ENCODE results near the gene RAB31. TPM values are rescaled to one million over a fixed set of nuclear protein-coding genes. Genes with fewer than 3 reads are reported as not detected.

RAB31 gene
- total and polyA plus RNA-seq, 2 experiments from 2014 or later, result 26.0 to 81.8 TPM

DNA sequence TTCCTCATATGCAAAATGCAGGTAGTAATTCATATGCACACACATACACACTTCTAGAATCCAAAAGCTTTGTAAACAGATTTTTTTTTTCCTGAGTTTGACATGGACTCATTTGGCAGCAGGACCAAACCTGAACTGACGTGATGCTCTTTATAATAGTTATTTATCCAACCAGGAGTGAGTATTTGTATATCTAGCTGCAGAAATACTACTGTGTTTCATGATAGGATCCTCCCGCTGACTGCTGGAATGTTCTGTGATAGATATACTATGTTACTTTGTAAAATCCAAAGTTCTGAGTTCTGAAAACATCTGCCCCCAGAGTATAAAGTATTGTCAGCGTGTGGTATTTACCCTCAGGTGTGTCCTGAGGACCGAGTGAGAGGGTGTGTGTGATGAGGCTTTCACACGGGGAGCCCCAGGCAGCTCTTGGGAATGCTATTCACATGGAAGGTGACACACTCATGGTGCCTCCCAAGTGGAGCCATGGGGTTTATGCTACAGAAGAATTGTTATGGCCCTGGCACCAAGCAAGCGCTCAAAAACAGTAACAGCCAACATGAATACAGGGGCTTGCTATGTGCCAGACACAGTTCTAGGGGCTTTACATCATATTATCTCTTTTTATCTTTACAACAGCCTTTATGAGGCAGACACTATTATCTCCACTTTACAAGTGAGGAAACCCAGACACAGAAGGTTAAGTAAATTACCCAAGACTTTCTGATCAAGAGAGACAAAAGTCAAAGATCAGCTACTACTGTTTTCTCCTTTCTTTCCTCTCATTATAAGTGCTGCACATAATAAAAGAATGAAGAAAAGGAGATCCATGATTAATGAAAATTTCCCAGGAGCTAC lies 161.0 kb downstream of the RAB31 start:
- H3K4me2 ChIP-seq, result peak overlapping the region; percentile 43
- no peaks in the 10 kb centered on the region for H3K9me2 ChIP-seq (replicated peaks; ENCODE audit: insufficient read depth)
- no peak overlapping the region for H3K4me3 ChIP-seq
- H3K36me3 ChIP-seq (replicated peaks; ENCODE audit: insufficient read depth, low read depth), result no peaks in the 10 kb centered on the region
- no peaks in the 10 kb centered on the region for H3K79me2 ChIP-seq
- no peaks in the 10 kb centered on the region for H4K20me1 ChIP-seq (ENCODE audit: insufficient read depth, poor library complexity, severe bottlenecking)
- DNase-seq (ENCODE audit: low spot score), result peak; percentile 49
- H3K4me1 ChIP-seq (ENCODE audit: insufficient read depth), result peaks cover 25% of the 10 kb centered on the region
- no peaks in the 10 kb centered on the region for H3K27me3 ChIP-seq
- WGBS (ENCODE audit: low lambda C conversion rate, missing lambda C conversion rate), result 13% methylated on average over 6 of the region's 6 CpGs
- TF ChIP-seq EZH2 (IDR thresholded peaks at IDR 0.05; ENCODE audit: borderline replicate concordance) (no peak), EZH2phosphoT487 (IDR thresholded peaks at IDR 0.05; ENCODE audit: low read depth, severe bottlenecking, unreplicated experiment) (peak; percentile 56)
- no peak overlapping the region for H2AFZ ChIP-seq
- no peaks in the 10 kb centered on the region for H3K9me3 ChIP-seq (ENCODE audit: low read depth)
- peak overlapping the region; percentile 75 for H3K27ac ChIP-seq

DNA sequence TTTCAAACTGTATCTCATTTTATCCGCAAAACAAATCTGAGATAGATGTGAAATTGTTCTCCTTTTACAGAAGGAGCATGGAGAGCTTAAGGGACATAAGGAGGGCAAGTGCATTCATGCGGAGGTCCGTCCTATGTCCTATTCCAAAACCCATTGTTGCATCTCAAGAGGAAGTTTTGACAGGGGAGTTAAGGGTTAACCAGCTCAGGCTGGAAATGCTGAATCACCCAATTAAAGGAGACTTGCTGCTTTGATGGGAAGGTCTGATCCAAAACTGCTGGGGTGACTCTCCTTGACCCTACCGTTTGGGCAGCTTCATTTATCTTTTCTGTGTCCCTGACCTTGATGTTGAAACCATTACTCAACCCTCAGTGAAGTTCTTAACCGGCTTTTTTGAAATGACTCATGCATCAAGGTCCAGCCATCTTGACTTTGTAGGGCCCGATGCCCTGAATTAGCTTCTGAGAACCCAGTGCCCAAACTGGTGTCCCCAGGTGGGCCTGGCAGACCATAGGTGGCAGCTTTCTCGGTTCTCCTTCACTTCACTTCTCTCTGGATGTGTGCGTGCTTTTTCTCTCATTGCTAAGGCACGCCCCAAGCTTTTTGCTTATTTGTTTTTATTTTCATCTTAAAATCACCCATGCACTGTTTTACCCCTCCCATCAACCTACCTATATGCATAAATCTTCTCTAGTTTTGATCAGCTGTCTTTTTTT lies 161.8 kb downstream of the RAB31 start:
- no peaks in the 10 kb centered on the region for H3K79me2 ChIP-seq
- peak overlapping the region; percentile 30 for H3K4me2 ChIP-seq
- peak overlapping the region; percentile 75 for H3K27ac ChIP-seq
- H3K4me3 ChIP-seq, result no peak overlapping the region
- H3K36me3 ChIP-seq (replicated peaks; ENCODE audit: insufficient read depth, low read depth), result no peaks in the 10 kb centered on the region
- no peaks in the 10 kb centered on the region for H3K9me2 ChIP-seq (replicated peaks; ENCODE audit: insufficient read depth)
- peaks cover 25% of the 10 kb centered on the region for H3K4me1 ChIP-seq (ENCODE audit: insufficient read depth)
- WGBS (ENCODE audit: low lambda C conversion rate, missing lambda C conversion rate), result 43% methylated on average over 9 of the region's 9 CpGs
- TF ChIP-seq, protein P1, sequence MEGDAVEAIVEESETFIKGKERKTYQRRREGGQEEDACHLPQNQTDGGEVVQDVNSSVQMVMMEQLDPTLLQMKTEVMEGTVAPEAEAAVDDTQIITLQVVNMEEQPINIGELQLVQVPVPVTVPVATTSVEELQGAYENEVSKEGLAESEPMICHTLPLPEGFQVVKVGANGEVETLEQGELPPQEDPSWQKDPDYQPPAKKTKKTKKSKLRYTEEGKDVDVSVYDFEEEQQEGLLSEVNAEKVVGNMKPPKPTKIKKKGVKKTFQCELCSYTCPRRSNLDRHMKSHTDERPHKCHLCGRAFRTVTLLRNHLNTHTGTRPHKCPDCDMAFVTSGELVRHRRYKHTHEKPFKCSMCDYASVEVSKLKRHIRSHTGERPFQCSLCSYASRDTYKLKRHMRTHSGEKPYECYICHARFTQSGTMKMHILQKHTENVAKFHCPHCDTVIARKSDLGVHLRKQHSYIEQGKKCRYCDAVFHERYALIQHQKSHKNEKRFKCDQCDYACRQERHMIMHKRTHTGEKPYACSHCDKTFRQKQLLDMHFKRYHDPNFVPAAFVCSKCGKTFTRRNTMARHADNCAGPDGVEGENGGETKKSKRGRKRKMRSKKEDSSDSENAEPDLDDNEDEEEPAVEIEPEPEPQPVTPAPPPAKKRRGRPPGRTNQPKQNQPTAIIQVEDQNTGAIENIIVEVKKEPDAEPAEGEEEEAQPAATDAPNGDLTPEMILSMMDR (IDR thresholded peaks at IDR 0.05; ENCODE audit: poor library complexity), result no peak
- TF ChIP-seq EZH2 (IDR thresholded peaks at IDR 0.05; ENCODE audit: borderline replicate concordance), result no peak
- no peak for TF ChIP-seq EZH2phosphoT487 (IDR thresholded peaks at IDR 0.05; ENCODE audit: low read depth, severe bottlenecking, unreplicated experiment)
- H4K20me1 ChIP-seq (ENCODE audit: insufficient read depth, poor library complexity, severe bottlenecking), result no peaks in the 10 kb centered on the region
- no peaks in the 10 kb centered on the region for H3K27me3 ChIP-seq
- H2AFZ ChIP-seq, result no peak overlapping the region
- no peaks in the 10 kb centered on the region for H3K9me3 ChIP-seq (ENCODE audit: low read depth)
- DNase-seq (ENCODE audit: low spot score), result peak; percentile 70

DNA sequence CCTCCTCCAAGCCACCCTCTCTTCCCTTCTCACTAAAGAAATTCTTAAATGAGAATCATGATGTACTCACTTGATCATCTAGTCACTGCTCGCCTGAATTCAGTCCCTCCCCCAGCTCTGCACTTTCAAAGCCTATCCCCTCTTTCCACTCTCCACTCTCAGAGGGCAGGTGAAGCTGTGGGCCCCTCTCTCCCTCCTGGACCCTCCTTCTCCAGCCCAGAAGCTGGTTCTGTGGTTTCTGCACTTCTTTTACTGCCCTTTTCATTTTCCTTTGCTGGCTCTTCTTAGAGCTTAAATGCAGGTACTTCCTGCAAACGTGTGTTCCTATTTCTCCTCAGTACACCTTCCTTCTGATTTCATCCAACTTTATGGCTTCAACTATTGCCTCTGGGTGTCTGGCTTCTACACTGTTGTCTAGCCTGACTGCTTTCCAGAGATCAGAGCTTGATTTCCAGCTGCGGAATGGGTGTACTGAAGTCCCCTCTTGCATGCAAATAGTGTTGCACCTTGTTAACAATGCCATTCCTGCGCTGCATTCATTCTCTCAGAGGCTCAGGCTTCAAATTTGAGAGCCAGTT lies 162.4 kb downstream of the RAB31 start:
- H3K4me2 ChIP-seq, result peak overlapping the region; percentile 30
- no peaks in the 10 kb centered on the region for H3K9me2 ChIP-seq (replicated peaks; ENCODE audit: insufficient read depth)
- peak overlapping the region; percentile 75 for H3K27ac ChIP-seq
- H3K9me3 ChIP-seq (ENCODE audit: low read depth), result no peaks in the 10 kb centered on the region
- H2AFZ ChIP-seq, result no peak overlapping the region
- TF ChIP-seq, protein P1 (IDR thresholded peaks at IDR 0.05; ENCODE audit: poor library complexity), result no peak
- no peak for TF ChIP-seq EZH2phosphoT487 (IDR thresholded peaks at IDR 0.05; ENCODE audit: low read depth, severe bottlenecking, unreplicated experiment)
- TF ChIP-seq EZH2 (IDR thresholded peaks at IDR 0.05; ENCODE audit: borderline replicate concordance), result no peak
- no peak overlapping the region for H3K4me3 ChIP-seq
- DNase-seq (ENCODE audit: low spot score), result no peak
- no peaks in the 10 kb centered on the region for H3K79me2 ChIP-seq
- H4K20me1 ChIP-seq (ENCODE audit: insufficient read depth, poor library complexity, severe bottlenecking), result no peaks in the 10 kb centered on the region
- no peaks in the 10 kb centered on the region for H3K27me3 ChIP-seq
- peaks cover 25% of the 10 kb centered on the region for H3K4me1 ChIP-seq (ENCODE audit: insufficient read depth)
- H3K36me3 ChIP-seq (replicated peaks; ENCODE audit: insufficient read depth, low read depth), result no peaks in the 10 kb centered on the region
- WGBS (ENCODE audit: low lambda C conversion rate, missing lambda C conversion rate), result 48% methylated on average over 4 of the region's 4 CpGs
